Epithelial cell of esophagus (primary cell): ENCODE measurements around the gene AKR1C3.

Experiments used
- DNase-seq: peaks from one replicate; pipeline ENCODE4 v3.0.0; 2010; ENCODE audit warnings: low read depth
- H3K4me3 ChIP-seq: 2 replicates; pipeline ENCODE4 v1.5.1; 2011; ENCODE audit warnings: mild to moderate bottlenecking, low read length, control low read depth
- TF ChIP-seq, protein P1 (sequence below): IDR thresholded peaks from 2 replicates; pipeline ENCODE4 v1.5.1; 2011; ENCODE audit warnings: low read depth, mild to moderate bottlenecking, low read length, control low read depth, inconsistent platforms; ENCODE audit not compliant: insufficient read depth; ENCODE audit errors: missing control alignments

AKR1C3 gene

DNA sequence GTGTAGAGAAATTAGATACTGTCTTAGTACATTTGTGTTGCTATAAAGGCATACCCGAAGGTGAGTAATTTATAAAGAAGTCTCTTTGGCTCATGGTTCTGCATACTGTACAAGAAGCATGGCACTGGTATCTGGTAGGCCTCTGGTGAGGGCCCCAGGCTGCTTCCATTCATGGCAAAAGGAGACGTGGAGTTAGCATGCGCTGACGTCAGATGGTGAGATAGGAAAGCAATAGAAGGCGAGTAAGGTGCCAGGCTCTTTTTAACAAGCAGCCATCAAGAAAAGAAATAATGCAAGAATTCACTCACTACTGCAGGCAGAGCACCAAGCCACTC, 52.7 kb downstream of the AKR1C3 start:
- no peak overlapping the region for H3K4me3 ChIP-seq
- TF ChIP-seq, protein P1, sequence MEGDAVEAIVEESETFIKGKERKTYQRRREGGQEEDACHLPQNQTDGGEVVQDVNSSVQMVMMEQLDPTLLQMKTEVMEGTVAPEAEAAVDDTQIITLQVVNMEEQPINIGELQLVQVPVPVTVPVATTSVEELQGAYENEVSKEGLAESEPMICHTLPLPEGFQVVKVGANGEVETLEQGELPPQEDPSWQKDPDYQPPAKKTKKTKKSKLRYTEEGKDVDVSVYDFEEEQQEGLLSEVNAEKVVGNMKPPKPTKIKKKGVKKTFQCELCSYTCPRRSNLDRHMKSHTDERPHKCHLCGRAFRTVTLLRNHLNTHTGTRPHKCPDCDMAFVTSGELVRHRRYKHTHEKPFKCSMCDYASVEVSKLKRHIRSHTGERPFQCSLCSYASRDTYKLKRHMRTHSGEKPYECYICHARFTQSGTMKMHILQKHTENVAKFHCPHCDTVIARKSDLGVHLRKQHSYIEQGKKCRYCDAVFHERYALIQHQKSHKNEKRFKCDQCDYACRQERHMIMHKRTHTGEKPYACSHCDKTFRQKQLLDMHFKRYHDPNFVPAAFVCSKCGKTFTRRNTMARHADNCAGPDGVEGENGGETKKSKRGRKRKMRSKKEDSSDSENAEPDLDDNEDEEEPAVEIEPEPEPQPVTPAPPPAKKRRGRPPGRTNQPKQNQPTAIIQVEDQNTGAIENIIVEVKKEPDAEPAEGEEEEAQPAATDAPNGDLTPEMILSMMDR = no peak
- peak; percentile 11 for DNase-seq

DNA sequence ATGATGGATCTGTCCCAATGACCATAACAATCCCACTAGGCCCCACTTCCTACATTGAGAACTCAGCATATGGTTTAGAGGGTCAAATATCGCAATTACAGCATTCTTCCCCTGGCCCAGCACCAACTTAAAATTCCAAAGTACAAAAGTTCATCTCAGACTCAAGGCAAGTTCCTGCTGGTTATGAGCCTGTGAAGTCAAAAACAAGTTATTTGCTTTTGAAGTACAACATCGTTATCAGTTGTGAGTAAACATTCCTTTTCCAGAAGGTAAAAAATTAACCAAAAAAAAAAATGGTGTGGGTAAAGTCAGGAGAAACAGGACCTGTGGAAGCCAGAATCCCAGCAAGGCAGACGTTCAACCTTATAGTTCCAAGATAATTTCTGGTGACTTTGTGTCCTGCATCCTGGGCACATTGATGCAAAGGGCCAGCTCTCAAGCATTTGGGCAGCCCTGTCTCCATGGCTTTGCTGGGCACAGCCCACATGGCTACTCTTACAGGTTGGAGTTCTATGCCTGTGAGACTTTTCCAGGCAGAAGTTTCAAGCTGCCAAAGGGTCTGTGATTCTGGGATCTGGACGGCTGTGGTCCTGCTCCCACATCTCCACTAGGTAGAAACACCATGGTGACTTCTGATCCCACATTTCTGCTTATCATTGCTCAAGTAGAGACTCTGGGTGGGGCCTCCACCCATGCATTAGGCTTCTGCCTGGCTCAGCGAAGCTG, 53.2 kb downstream of the AKR1C3 start:
- TF ChIP-seq, protein P1 = no peak
- no peak overlapping the region for H3K4me3 ChIP-seq
- DNase-seq = no peak

DNA sequence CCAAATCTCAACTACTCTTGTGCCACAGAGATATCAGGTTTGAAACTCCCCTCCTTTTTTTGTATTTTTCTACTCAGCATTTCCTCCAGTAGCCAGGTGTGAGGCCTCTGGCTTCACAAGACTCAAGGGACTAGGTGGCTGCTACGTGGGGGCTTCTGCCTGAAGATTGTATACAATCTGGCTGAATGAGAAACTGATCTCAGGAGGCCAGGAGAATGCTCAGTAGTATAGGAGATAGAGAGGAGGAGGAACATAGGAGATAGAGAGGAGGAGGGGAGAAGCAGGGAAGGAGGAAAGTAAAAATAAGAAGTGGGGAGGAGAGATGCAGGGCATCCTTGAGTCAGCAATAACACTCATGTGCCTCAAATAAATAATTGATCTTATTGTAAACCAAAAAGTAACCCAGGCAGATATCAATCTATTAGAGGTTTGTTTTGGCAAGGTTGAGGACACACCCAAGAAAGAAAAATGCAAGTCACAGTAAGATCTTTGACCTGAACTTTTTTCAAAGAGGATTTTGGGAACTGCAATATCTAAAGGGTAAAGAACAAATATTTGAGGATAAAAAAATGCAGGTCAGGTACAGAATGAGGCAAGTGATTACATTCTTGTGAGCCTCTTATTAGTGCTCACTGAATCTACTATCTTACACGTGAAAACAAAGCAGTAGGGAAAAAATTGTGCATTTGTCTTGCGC, 53.9 kb downstream of the AKR1C3 start:
- TF ChIP-seq, protein P1 = no peak
- DNase-seq = no peak
- no peak overlapping the region for H3K4me3 ChIP-seq

DNA sequence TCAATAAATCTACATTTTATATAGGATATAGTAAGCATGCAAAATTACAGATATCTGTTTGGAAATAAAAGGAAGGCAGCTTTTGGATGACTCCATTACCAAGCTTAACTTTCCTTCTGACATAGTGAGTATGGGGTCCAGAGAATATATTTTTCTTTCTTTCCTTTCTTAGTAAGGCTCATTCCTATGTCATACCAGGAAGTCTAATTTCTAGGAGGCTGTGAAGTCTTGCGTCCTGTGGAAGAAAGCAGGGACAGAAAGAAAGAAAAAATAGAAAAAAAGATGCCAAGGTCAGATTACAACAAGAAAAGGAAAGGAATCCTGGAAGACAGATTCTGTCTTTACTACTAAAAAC, 54.4 kb downstream of the AKR1C3 start:
- TF ChIP-seq, protein P1 = no peak

DNA sequence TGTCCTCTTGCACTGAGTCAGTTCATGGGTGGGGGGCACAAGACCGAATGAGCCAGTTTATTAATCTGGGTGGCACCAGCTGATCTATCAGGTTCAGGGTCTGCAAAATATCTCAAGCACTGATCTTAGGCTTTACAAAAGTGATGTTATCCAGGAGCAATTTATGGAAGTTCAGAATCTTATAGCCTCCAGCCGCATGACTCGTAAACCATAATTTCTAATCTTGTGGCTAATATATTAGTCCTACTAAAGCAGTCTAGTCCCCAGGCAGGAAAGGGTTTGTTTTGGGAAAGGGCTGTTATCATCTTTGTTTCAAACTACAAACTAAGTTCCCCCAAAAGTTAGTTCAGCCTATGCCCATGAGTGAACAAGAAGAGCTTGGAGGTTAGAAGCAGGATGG, 56.9 kb downstream of the AKR1C3 start:
- no peak overlapping the region for H3K4me3 ChIP-seq
- TF ChIP-seq, protein P1 = no peak
- DNase-seq = peak; percentile 55

More for the DNA sequence above, 54.4 kb downstream of the AKR1C3 start:
- no peak for DNase-seq
- no peak overlapping the region for H3K4me3 ChIP-seq

DNA sequence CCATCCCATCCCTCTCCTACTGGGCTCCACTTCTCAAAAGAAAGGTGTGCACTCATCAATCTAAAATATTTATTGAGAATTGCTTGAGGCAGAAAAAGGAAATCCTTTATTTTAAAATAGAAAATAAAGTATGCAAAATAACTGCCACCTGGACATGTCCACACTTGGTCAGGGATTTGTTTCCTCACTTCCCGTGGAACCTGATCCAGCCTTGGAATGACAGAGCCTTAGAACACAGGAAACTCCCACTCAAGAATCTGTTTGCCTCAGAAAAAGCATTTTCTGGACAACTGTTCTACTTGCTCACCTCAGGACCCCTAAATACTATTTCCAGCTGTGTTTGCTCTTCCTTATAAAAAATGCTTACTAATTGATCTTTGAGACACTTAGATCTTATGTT, 61.7 kb downstream of the AKR1C3 start:
- DNase-seq = peak; percentile 66
- H3K4me3 ChIP-seq = no peak overlapping the region
- TF ChIP-seq, protein P1 = no peak
